Fibroblast of mammary gland (primary cell): ENCODE data around the gene CSDE1.

Experiments
- DNase-seq: peaks from one replicate; pipeline ENCODE4 v3.0.0-alpha.2; 2010; ENCODE audit warnings: low read depth
- H3K4me3 ChIP-seq: 2 replicates; pipeline ENCODE4 v1.5.1; 2011; ENCODE audit warnings: low read depth, mild to moderate bottlenecking, low read length, moderate library complexity; ENCODE audit not compliant: control insufficient read depth
- CTCF ChIP-seq: conservative IDR thresholded peaks from 2 replicates; pipeline ENCODE4 v1.5.1; 2011; ENCODE audit warnings: low read depth, low read length, inconsistent platforms; ENCODE audit not compliant: control insufficient read depth, insufficient read depth

Gene CSDE1

GRCh38 chr1:114668784-114669561 is 88.8 kb downstream of the CSDE1 start:
- DNase-seq: peak; percentile 67
- TF ChIP-seq CTCF: no peak
- H3K4me3 ChIP-seq: peak overlapping the region; percentile 81

GRCh38 chr1:114668373-114668772 is 89.4 kb downstream of the CSDE1 start:
- no peak for DNase-seq
- no peak overlapping the region for H3K4me3 ChIP-seq
- no peak for TF ChIP-seq CTCF

GRCh38 chr1:114666954-114667353 is 90.8 kb downstream of the CSDE1 start:
- no peak for DNase-seq
- H3K4me3 ChIP-seq: no peak overlapping the region
- no peak for TF ChIP-seq CTCF
